Neural cell (in vitro differentiated cells): Measurements from ENCODE around the gene EGLN2. TPM values are rescaled to one million over a fixed set of nuclear protein-coding genes. Genes with fewer than 3 reads are reported as not detected.

ENCODE experiments used
- H2AFZ ChIP-seq: fragments of 200-600, 300-800 bp; sonication (generic), shearing (Covaris generic); 2 replicates; pipeline ENCODE4 v1.6.0; 2014; ENCODE audit warnings: low read depth, mild to moderate bottlenecking, antibody characterized with exemption, low read length, moderate library complexity
- H3F3A ChIP-seq: fragments of 200-600 bp; shearing (Covaris generic); 2 replicates; pipeline ENCODE4 v1.6.1; 2016; ENCODE audit warnings: mild to moderate bottlenecking, moderate library complexity, mixed read lengths, antibody characterized with exemption, low read length; ENCODE audit not compliant: insufficient read depth, poor library complexity, severe bottlenecking
- H3K27ac ChIP-seq: fragments of 200-600, 300-800 bp; sonication (generic), shearing (Covaris generic); 2 replicates; pipeline ENCODE4 v1.5.1; 2014; ENCODE audit warnings: mild to moderate bottlenecking, low read length, moderate library complexity
- H3K27me3 ChIP-seq: fragments of 300-800, 200-600 bp; sonication (generic), shearing (Covaris generic); 2 replicates; pipeline ENCODE4 v1.6.0; 2014; ENCODE audit warnings: mild to moderate bottlenecking, low read depth, low read length, moderate library complexity; ENCODE audit not compliant: insufficient read depth
- H3K36me3 ChIP-seq: fragments of 300-800, 200-600 bp; sonication (generic), shearing (Covaris generic); 2 replicates; pipeline ENCODE4 v1.5.1; 2014; ENCODE audit warnings: mild to moderate bottlenecking, antibody characterized with exemption, low read length, moderate library complexity; ENCODE audit not compliant: insufficient read depth
- H3K4me2 ChIP-seq: fragments of 300-800, 200-600 bp; sonication (generic), shearing (Covaris generic); 2 replicates; pipeline ENCODE4 v1.6.0; 2014; ENCODE audit warnings: mild to moderate bottlenecking, low read length
- H3K4me3 ChIP-seq: fragments of 300-800, 200-600 bp; sonication (generic), shearing (Covaris generic); 2 replicates; pipeline ENCODE4 v1.5.1; 2014; ENCODE audit warnings: mild to moderate bottlenecking, low read length, moderate library complexity
- H3K79me2 ChIP-seq: fragments of 200-600 bp; shearing (Covaris generic); replicated peaks from 2 replicates; pipeline ENCODE4 v1.6.0; 2014; ENCODE audit warnings: mild to moderate bottlenecking, low read length, moderate library complexity; ENCODE audit not compliant: insufficient read depth
- H3K9ac ChIP-seq: fragments of 300-800, 200-600 bp; sonication (generic), shearing (Covaris generic); 2 replicates; pipeline ENCODE4 v1.6.1; 2016; ENCODE audit warnings: mild to moderate bottlenecking, low read length, mixed read lengths
- H3K9me2 ChIP-seq: fragments of 200-600 bp; shearing (Covaris generic); 2 replicates; pipeline ENCODE4 v1.6.1; 2016; ENCODE audit warnings: mild to moderate bottlenecking, low read length, mixed read lengths; ENCODE audit not compliant: insufficient read depth
- H3K9me3 ChIP-seq: fragments of 200-600, 300-800 bp; sonication (generic), shearing (Covaris generic); 2 replicates; pipeline ENCODE4 v1.6.1; 2016; ENCODE audit warnings: mild to moderate bottlenecking, mixed run types, low read length, moderate library complexity, mixed read lengths
- H4K20me1 ChIP-seq: fragments of 200-600 bp; shearing (Covaris generic); 2 replicates; pipeline ENCODE4 v1.6.1; 2016; ENCODE audit warnings: mild to moderate bottlenecking, mixed run types; ENCODE audit not compliant: insufficient read depth
- EP300 ChIP-seq: fragments of 450-650 bp; conservative IDR thresholded peaks from 2 replicates; pipeline ENCODE4 v1.6.1; 2014; ENCODE audit warnings: antibody characterized with exemption, mild to moderate bottlenecking, moderate library complexity; ENCODE audit not compliant: poor library complexity, severe bottlenecking
- EZH2 ChIP-seq: fragments of 200-600, 300-800 bp; shearing (Covaris generic), sonication (generic); IDR thresholded peaks from 2 replicates; pipeline ENCODE4 v1.6.1; 2014; ENCODE audit warnings: antibody characterized with exemption, low read length, borderline replicate concordance, mild to moderate bottlenecking; ENCODE audit not compliant: insufficient read depth, poor library complexity, severe bottlenecking
- MXI1 ChIP-seq: fragments of 450-650 bp; conservative IDR thresholded peaks from 2 replicates; pipeline ENCODE4 v1.6.1; 2014; ENCODE audit warnings: antibody characterized with exemption, mild to moderate bottlenecking; ENCODE audit not compliant: poor library complexity, severe bottlenecking
- POLR2AphosphoS5 ChIP-seq: IDR thresholded peaks from 2 replicates; pipeline ENCODE4 v1.6.1; 2012
- RAD21 ChIP-seq: fragments of 450-650 bp; conservative IDR thresholded peaks from 2 replicates; pipeline ENCODE4 v1.6.1; 2014; ENCODE audit warnings: antibody characterized with exemption, mild to moderate bottlenecking, moderate library complexity
- SMC3 ChIP-seq: fragments of 450-650 bp; conservative IDR thresholded peaks from 2 replicates; pipeline ENCODE4 v1.6.1; 2014; ENCODE audit warnings: antibody characterized with exemption, mild to moderate bottlenecking, moderate library complexity; ENCODE audit not compliant: poor library complexity
- TAF1 ChIP-seq: IDR thresholded peaks from 2 replicates; pipeline ENCODE4 v1.6.1; 2012; ENCODE audit warnings: low read depth
- polyA plus RNA-seq: library from polyadenylated mRNA; depleted of rRNA; stranded (reverse); fragments of >200 nt; gene quantifications from 2 replicates; pipeline ENCODE4 v1.2.3, GENCODE V29; 2014
- TF ChIP-seq, protein P1 (sequence below): fragments of 450-650 bp; IDR thresholded peaks from 2 replicates; pipeline ENCODE4 v1.5.1; 2014; ENCODE audit warnings: antibody characterized with exemption, mild to moderate bottlenecking, moderate library complexity; ENCODE audit not compliant: poor library complexity, severe bottlenecking
- TF ChIP-seq, protein P2 (sequence below): IDR thresholded peaks from 2 replicates; pipeline ENCODE4 v1.6.1; 2012; ENCODE audit warnings: borderline replicate concordance

Gene EGLN2
- polyA plus RNA-seq, 1 donor from 2014 or later = 112 TPM

DNA sequence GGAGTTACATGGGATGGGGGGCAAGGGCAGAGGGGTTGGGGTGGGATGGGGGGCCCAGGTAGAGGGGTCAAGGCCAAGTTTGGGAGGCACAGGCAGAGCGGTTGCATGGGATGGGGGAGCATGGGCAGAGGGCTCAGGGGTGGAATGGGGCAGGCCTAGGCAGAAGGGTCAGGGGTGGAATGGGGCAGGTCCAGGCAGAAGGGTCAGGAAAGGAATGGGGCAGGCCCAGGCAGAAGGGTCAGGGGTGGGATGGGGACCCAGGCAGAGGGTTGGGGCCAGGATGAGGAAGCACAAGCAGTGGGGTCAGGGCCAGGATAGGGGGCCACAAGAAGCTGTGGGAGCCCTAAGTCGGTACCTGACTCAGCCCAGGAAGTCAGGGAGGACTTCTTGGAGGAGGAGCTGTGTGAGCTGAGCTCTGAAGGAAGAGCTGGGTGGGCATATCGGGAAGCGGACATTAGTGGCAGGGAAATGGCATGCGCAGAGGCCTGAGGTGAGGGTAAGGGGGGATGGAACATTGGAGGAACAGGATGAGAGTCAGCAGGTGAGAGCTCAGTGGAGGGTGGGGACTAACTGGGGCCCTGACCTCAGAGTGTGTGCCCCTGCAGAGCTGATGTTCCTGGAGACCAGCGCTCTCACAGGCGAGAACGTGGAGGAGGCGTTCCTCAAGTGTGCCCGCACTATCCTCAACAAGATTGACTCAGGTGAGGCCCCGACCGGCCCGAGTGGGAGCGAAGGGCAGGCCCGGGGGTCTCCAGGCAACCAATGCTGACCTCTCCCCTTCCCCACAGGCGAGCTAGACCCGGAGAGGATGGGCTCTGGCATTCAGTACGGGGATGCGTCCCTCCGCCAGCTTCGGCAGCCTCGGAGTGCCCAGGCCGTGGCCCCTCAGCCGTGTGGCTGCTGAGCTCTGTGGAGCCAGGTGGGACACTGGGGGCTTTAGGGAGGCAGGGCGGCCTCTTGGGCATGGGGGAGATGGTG, 12.6 kb upstream of the EGLN2 start:
- Histone ChIP-seq H3K4me3 (no peak overlapping the region), H4K20me1 (no peaks in the 10 kb centered on the region), H3K9ac (no peak overlapping the region), H2AFZ (no peak overlapping the region), H3K27ac (no peak overlapping the region), H3F3A (no peaks in the 10 kb centered on the region), H3K9me2 (no peaks in the 10 kb centered on the region), H3K4me2 (no peak overlapping the region), H3K36me3 (no peaks in the 10 kb centered on the region), H3K79me2 (no peaks in the 10 kb centered on the region), H3K27me3 (no peaks in the 10 kb centered on the region), H3K9me3 (no peaks in the 10 kb centered on the region)
- TF ChIP-seq POLR2AphosphoS5 (no peak), EP300 (no peak), SMC3 (no peak), RAD21 (no peak), MXI1 (no peak)
- TF ChIP-seq, protein P1, sequence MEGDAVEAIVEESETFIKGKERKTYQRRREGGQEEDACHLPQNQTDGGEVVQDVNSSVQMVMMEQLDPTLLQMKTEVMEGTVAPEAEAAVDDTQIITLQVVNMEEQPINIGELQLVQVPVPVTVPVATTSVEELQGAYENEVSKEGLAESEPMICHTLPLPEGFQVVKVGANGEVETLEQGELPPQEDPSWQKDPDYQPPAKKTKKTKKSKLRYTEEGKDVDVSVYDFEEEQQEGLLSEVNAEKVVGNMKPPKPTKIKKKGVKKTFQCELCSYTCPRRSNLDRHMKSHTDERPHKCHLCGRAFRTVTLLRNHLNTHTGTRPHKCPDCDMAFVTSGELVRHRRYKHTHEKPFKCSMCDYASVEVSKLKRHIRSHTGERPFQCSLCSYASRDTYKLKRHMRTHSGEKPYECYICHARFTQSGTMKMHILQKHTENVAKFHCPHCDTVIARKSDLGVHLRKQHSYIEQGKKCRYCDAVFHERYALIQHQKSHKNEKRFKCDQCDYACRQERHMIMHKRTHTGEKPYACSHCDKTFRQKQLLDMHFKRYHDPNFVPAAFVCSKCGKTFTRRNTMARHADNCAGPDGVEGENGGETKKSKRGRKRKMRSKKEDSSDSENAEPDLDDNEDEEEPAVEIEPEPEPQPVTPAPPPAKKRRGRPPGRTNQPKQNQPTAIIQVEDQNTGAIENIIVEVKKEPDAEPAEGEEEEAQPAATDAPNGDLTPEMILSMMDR = no peak

DNA sequence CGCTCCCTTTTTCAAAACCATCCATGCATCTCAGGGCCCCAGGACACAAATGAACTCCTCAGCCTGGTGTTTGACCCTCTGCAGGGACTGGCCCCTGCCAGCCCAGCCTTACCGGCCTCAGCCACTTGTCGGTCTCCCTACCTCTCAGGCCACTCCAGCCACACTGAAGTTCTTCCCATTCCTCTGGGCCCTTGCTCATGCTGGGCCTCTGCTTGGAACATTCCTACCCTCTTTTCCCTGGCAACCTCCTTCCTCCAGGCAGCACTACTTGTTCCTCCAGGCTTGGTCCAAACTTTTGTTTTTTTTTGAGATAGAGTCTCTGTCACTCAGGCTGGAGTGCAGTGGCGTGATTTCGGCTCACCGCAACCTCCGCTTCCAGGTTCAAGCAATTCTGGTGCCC, 7.6 kb upstream of the EGLN2 start:
- H3K27me3 ChIP-seq = no peaks in the 10 kb centered on the region
- H3K4me2 ChIP-seq = no peak overlapping the region
- H3K9ac ChIP-seq = no peak overlapping the region
- no peak for TF ChIP-seq RAD21
- no peak overlapping the region for H3K27ac ChIP-seq
- H3K9me3 ChIP-seq = no peaks in the 10 kb centered on the region
- no peaks in the 10 kb centered on the region for H3K9me2 ChIP-seq
- H3K79me2 ChIP-seq = no peaks in the 10 kb centered on the region
- no peaks in the 10 kb centered on the region for H4K20me1 ChIP-seq
- no peak overlapping the region for H2AFZ ChIP-seq
- H3K36me3 ChIP-seq = no peaks in the 10 kb centered on the region
- no peak overlapping the region for H3K4me3 ChIP-seq
- no peaks in the 10 kb centered on the region for H3F3A ChIP-seq

DNA sequence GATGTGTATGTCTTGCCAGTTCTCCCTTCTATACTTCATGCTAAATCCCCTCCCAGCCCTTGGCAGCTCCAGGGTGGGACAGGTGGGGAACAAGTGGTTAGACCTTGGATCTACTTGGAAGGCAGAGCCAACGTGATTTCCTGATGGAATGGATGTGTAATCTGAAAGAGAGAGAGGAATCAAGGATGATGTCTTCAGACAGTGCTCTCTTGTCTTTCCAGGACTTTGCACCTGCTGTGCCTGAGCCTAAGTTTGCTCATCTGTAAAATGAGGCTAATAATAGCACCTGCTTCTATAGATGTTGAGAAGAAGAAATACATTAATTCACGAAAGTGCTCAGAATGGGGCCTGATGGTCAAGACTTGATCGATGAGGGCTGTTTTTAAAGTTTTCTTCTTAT, 7.0 kb upstream of the EGLN2 start:
- Histone ChIP-seq H3K9me2 (no peaks in the 10 kb centered on the region), H3K9me3 (no peaks in the 10 kb centered on the region), H3K9ac (no peak overlapping the region), H3K27ac (no peak overlapping the region), H3K27me3 (no peaks in the 10 kb centered on the region), H2AFZ (no peak overlapping the region), H3K79me2 (no peaks in the 10 kb centered on the region), H3K4me2 (no peak overlapping the region), H3K4me3 (no peak overlapping the region), H4K20me1 (no peaks in the 10 kb centered on the region), H3K36me3 (no peaks in the 10 kb centered on the region), H3F3A (no peaks in the 10 kb centered on the region)
- TF ChIP-seq, protein P2, sequence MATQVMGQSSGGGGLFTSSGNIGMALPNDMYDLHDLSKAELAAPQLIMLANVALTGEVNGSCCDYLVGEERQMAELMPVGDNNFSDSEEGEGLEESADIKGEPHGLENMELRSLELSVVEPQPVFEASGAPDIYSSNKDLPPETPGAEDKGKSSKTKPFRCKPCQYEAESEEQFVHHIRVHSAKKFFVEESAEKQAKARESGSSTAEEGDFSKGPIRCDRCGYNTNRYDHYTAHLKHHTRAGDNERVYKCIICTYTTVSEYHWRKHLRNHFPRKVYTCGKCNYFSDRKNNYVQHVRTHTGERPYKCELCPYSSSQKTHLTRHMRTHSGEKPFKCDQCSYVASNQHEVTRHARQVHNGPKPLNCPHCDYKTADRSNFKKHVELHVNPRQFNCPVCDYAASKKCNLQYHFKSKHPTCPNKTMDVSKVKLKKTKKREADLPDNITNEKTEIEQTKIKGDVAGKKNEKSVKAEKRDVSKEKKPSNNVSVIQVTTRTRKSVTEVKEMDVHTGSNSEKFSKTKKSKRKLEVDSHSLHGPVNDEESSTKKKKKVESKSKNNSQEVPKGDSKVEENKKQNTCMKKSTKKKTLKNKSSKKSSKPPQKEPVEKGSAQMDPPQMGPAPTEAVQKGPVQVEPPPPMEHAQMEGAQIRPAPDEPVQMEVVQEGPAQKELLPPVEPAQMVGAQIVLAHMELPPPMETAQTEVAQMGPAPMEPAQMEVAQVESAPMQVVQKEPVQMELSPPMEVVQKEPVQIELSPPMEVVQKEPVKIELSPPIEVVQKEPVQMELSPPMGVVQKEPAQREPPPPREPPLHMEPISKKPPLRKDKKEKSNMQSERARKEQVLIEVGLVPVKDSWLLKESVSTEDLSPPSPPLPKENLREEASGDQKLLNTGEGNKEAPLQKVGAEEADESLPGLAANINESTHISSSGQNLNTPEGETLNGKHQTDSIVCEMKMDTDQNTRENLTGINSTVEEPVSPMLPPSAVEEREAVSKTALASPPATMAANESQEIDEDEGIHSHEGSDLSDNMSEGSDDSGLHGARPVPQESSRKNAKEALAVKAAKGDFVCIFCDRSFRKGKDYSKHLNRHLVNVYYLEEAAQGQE = no peak
- TF ChIP-seq MXI1 = no peak
- no peak for TF ChIP-seq SMC3
- TF ChIP-seq EP300 = no peak
- no peak for TF ChIP-seq POLR2AphosphoS5
- TF ChIP-seq RAD21 = no peak
- no peak for TF ChIP-seq TAF1
- TF ChIP-seq EZH2 = no peak
- TF ChIP-seq, protein P1 = no peak
